Upper lobe of left lung (tissue), 4 donors: ENCODE measurements around the gene PLPP6.

ENCODE experiments used
- CTCF ChIP-seq, 6 experiments: fragments of 450-650 bp in 4 of 6; fragments of 200-600 bp in 2 of 6; sonication (generic) in 2 of 6; IDR thresholded peaks; one replicate each; pipeline ENCODE4 v1.5.1; 2016 to 2019; ENCODE audit warnings: antibody characterized with exemption in 6 of 6
- EP300 ChIP-seq, 4 donors: sonication (generic); formaldehyde crosslinking; IDR thresholded peaks; one replicate each; pipeline ENCODE4 v1.5.1; 2017; ENCODE audit warnings: antibody characterized with exemption in 4 of 4, control low read depth in 2 of 4
- POLR2A ChIP-seq, 4 donors: fragments of 450-650 bp; IDR thresholded peaks; one replicate each; pipeline ENCODE4 v1.5.1; 2016 to 2017; ENCODE audit warnings: antibody characterized with exemption in 4 of 4, mild to moderate bottlenecking in 2 of 4
- POLR2AphosphoS5 ChIP-seq, 2 donors: sonication (generic); formaldehyde crosslinking; IDR thresholded peaks; one replicate each; pipeline ENCODE4 v1.5.1; 2017; ENCODE audit warnings: antibody characterized with exemption in 2 of 2

GRCh38 chr9:4671737-4672136, 9.6 kb downstream of the PLPP6 start:
- no peak for TF ChIP-seq EP300 (IDR thresholded peaks at IDR 0.05)
- TF ChIP-seq POLR2A (IDR thresholded peaks at IDR 0.05): no peak
- no peak for TF ChIP-seq CTCF (IDR thresholded peaks at IDR 0.05)
- no peak for TF ChIP-seq POLR2AphosphoS5 (IDR thresholded peaks at IDR 0.05)
